T-helper 1 cell (primary cell): ENCODE results near the gene CELA3A.
A peak's percentile ranks its signal among the peaks of the same experiment; 100 is the strongest.
"Not testable (repeated sequence)": the region's sequence is repeated elsewhere in the genome, so short reads cannot be mapped to it uniquely, and the experiment has no call there.

Experiments
- DNase-seq, 5 donors: peaks; one replicate each; pipeline ENCODE4 v3.0.0-alpha.2; 2012 to 2020

Gene CELA3A

GRCh38 chr1:22021061-22021460, 19.6 kb downstream of the CELA3A start:
- DNase-seq: no peak

GRCh38 chr1:22024485-22025367, 23.3 kb downstream of the CELA3A start:
- DNase-seq: peak; percentile 60 to 87 (median 73)

DNA sequence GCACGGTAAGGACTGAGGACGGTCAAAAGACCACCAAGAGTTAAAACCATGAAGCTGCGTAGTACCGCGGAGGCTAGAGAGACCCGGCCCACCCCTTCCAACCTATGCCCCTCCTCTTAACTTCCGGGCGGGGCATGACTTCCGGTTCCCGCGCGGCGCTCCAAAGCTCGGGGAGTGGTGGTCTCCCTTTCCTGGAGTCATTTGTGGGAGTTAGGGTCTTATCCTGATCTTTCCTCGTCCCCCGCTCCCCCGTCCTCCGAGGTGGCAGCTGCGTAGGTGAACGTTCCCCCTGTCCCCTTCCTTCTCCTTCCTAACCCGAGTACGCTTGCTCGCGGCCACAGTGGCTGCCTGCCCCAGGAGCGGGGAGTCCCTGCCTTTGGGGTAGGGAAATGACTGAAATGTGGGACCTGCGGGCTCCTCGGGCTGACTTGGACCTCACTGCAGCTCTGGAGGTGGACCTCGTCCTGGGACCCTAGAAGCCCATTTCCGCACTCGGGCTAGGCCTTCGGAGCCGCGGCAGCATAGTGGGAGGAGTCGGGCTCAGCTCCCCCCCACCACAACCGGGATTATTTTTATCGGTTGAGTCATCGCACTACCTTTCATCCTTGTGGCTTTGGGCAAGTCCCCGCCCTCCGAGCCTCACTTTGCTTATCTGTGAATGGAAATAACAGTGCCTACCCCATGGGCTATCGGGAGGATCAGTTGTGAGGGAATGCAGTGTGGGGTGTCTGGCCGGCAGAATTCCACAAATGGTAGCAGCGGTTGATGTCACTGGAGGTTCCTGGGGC, 24.1 kb downstream of the CELA3A start:
- peak; percentile 71 to 94 (median 84) for DNase-seq

- no peak for DNase-seq
These were observed 25.4 kb downstream of the CELA3A start for GRCh38 chr1:22026924-22027289.

GRCh38 chr1:22030057-22030456, 28.6 kb downstream of the CELA3A start:
- DNase-seq: no peak

GRCh38 chr1:22030473-22030872, 29.0 kb downstream of the CELA3A start:
- no peak for DNase-seq

- peak in 1 of 5 donors; percentile 64 for DNase-seq
These were observed 29.9 kb downstream of the CELA3A start for GRCh38 chr1:22031214-22031962.

GRCh38 chr1:22034834-22035233, 33.4 kb downstream of the CELA3A start:
- not testable (repeated sequence) for DNase-seq

- no peak for DNase-seq
These were observed 36.1 kb downstream of the CELA3A start for GRCh38 chr1:22037520-22037919.

DNA sequence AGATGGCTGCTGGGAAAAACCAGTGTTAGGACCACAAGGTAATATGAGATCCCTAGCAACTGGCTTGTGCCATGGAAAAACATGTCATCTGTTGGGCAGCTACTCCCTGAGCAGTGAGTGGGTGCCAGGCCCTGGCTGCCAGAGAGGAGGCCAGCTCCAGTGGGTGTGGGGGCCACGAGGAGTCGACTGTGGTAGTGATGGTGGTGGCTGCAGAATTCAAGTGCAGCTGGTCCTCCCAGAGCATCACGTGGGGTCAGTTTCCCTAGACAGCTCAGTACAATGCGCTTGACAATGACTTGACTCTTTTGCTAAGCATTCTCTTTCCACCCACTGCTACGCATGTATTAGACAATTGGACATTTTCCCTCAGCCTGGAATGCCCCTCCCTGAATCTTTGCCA, 36.6 kb downstream of the CELA3A start:
- DNase-seq: no peak

- peak; percentile 77 to 98 (median 85) for DNase-seq
These were observed 38.3 kb downstream of the CELA3A start for GRCh38 chr1:22039594-22040285.

DNA sequence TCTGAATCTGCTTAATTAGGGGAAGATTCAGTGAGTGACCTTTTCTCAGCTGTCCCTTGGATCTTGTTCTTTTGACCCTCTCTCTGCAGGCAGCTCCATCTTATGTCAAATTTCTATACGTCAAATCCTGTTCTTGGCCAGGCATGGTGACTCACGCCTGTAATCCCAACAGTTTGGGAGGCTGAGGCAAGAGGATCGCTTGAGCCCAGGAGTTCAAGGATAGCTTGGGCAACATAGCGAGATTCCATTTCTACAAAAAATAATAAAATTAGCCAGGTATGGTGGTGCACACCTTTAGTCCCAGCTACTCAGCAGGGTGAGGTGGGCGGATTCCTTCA, 38.8 kb downstream of the CELA3A start:
- DNase-seq: no peak

DNA sequence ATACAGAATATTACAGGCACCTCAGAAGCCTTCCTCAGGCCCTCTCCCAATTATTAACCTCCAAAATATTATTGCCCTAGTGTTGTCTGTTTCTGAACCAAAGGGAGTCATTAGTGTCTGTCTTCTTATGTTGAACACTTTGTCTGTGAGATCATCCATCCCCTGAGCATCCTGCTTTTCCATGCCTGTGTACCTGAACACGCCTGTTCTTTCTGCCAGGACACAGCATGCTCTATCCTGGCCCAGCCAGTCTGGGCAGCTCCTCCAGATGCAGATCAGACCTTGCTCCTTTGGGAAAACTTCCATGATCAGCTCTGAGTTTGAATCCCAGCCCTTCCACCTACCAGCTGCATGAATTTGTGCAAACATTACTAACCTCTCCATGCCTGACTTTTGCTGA, 40.0 kb downstream of the CELA3A start:
- DNase-seq: no peak

GRCh38 chr1:22043198-22043769, 41.8 kb downstream of the CELA3A start:
- DNase-seq: no peak

DNA sequence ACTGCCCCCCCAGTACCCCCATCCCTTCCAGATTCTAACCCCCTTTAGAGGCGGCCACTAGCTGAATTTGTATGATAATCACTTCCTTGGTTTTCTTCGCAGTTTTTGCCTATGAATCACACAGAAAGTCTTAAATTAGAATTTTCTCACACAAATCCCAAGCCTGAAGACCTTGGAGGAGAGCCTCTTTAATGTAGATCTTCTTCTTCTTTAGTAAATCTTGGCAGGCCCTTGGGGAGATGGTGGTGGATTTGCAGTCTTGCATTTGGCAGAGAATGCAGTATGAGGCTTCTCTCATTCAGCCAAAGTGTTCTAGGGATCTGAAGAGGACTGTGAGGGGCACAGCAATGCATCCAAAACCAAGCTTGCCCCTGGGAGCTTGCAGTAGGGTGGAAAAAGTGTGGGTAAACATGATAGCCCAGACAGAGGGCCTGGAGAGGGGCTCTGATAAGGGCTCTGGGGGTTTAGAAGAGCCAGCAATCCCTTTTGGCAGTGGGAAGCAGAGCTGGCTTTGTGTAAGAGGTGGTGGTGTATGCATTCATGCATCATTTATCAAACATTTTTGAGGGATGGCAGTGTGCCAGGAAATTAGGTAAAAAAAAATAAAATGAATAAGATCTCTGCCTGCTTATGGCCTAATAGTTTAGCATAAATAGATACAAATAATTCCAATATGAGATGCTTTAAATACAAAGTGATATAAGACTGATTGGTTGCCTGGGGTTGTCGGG, 43.4 kb downstream of the CELA3A start:
- DNase-seq: no peak

DNA sequence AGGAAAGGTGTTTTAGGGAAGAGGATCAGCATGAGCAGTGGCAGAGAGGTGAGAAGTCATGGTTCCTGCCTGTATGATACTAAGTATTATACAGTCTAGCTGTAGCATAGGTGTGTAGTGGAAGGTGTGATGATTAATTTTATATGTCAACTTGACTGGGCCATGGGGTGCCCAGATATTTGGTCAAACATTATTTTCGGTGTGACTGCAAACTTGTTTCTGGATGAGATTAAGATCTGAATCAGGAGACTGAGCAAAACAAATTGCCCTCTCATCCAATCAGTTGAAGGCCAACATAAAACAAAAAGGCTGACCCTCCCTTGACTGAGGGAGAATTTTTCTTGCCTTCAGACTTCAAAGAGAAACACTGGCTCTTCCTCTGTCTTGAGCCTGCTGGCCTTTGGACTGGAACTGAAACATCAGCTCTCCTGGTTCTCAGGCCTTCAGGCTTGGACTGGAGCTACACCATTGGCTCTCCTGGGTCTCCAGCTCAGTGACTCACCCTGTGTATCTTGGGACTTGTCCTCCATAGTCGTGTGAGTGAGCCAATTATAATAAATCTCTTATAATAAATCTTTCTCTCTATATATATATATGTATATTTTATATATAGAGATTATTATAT, 44.3 kb downstream of the CELA3A start:
- DNase-seq: no peak

GRCh38 chr1:22048351-22049192, 47.1 kb downstream of the CELA3A start:
- DNase-seq: no peak

- DNase-seq: no peak
These were observed 48.9 kb downstream of the CELA3A start for GRCh38 chr1:22050330-22050729.

DNA sequence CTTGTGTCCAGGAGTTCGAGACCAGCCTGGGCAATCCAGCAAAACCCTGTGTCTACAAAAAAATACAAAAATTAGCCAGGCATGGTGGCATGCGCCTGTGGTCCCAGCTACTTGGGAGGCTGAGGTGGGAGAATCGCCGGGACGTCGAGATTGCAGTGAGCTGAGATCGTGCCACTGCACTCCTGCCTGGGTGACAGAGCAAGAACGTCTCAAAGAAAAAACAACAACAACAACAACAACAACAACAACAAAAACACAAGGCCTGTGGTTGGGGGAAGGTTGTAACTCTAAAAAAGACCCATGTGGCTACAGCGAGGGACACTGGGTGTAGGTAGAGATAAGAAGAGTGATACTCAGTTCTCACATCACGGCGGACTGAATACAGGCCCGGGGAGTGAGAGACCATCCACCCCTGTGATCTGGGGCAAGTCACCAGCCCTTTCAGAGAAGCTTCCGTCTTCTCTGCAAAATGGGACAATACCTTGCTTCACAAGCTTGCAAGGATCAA, 50.2 kb downstream of the CELA3A start:
- no peak for DNase-seq
